ENCODE results near the gene PHACTR1. TPM values are rescaled to one million over a fixed set of nuclear protein-coding genes. Genes with fewer than 3 reads are reported as not detected.

The PHACTR1 gene
- total RNA-seq, 1 donor from 2014 or later, result 0.49 TPM

GRCh38 chr6:13140980-13141379 lies 424.4 kb downstream of the PHACTR1 start:
- Histone ChIP-seq H3K27ac (no peak overlapping the region), H3K4me3 (no peak overlapping the region), H3K27me3 (no peaks in the 10 kb centered on the region), H3K4me1 (no peaks in the 10 kb centered on the region), H3K36me3 (no peaks in the 10 kb centered on the region), H3K9me3 (no peaks in the 10 kb centered on the region)
- no peak for DNase-seq (ENCODE audit: extremely low spot score in 2 of 2)
- intact Hi-C loops (cut with DNase I), result no loop called here
- TF ChIP-seq POLR2A (IDR thresholded peaks at IDR 0.05), result no peak
- no peak for TF ChIP-seq POLR2AphosphoS5 (IDR thresholded peaks at IDR 0.05; ENCODE audit: insufficient read depth in 1 of 2, low read depth in 1 of 2)
- no peak for TF ChIP-seq CTCF (IDR thresholded peaks at IDR 0.05)

- intact Hi-C loops (cut with DNase I), result no loop called here
Measured at GRCh38 chr6:13141387-13141786, 424.8 kb downstream of the PHACTR1 start.

GRCh38 chr6:13142611-13143010 lies 426.0 kb downstream of the PHACTR1 start:
- H3K4me3 ChIP-seq, result no peak overlapping the region
- no peaks in the 10 kb centered on the region for H3K27me3 ChIP-seq
- no peaks in the 10 kb centered on the region for H3K36me3 ChIP-seq
- intact Hi-C loops (cut with DNase I), result no loop called here
- no peaks in the 10 kb centered on the region for H3K4me1 ChIP-seq
- H3K9me3 ChIP-seq, result no peaks in the 10 kb centered on the region
- H3K27ac ChIP-seq, result no peak overlapping the region
- DNase-seq (ENCODE audit: extremely low spot score in 2 of 2), result no peak
- TF ChIP-seq POLR2AphosphoS5 (IDR thresholded peaks at IDR 0.05; ENCODE audit: insufficient read depth in 1 of 2, low read depth in 1 of 2) (no peak), CTCF (IDR thresholded peaks at IDR 0.05) (no peak), POLR2A (IDR thresholded peaks at IDR 0.05) (no peak)

More at GRCh38 chr6:13141387-13141786, 424.8 kb downstream of the PHACTR1 start:
- TF ChIP-seq POLR2A (IDR thresholded peaks at IDR 0.05) (no peak), POLR2AphosphoS5 (IDR thresholded peaks at IDR 0.05; ENCODE audit: insufficient read depth in 1 of 2, low read depth in 1 of 2) (no peak), CTCF (IDR thresholded peaks at IDR 0.05) (no peak)
- H3K27me3 ChIP-seq, result no peaks in the 10 kb centered on the region
- H3K36me3 ChIP-seq, result no peaks in the 10 kb centered on the region
- no peaks in the 10 kb centered on the region for H3K9me3 ChIP-seq
- no peak for DNase-seq (ENCODE audit: extremely low spot score in 2 of 2)
- no peak overlapping the region for H3K27ac ChIP-seq
- no peak overlapping the region for H3K4me3 ChIP-seq
- H3K4me1 ChIP-seq, result no peaks in the 10 kb centered on the region

GRCh38 chr6:13146442-13146841 lies 429.9 kb downstream of the PHACTR1 start:
- no peak for DNase-seq (ENCODE audit: extremely low spot score in 2 of 2)
- TF ChIP-seq POLR2A (IDR thresholded peaks at IDR 0.05) (no peak), POLR2AphosphoS5 (IDR thresholded peaks at IDR 0.05; ENCODE audit: insufficient read depth in 1 of 2, low read depth in 1 of 2) (no peak), CTCF (IDR thresholded peaks at IDR 0.05) (no peak)
- no peaks in the 10 kb centered on the region for H3K27me3 ChIP-seq
- intact Hi-C loops (cut with DNase I), result no loop called here
- no peaks in the 10 kb centered on the region for H3K36me3 ChIP-seq
- no peaks in the 10 kb centered on the region for H3K4me1 ChIP-seq
- H3K27ac ChIP-seq, result no peak overlapping the region
- H3K4me3 ChIP-seq, result no peak overlapping the region
- no peaks in the 10 kb centered on the region for H3K9me3 ChIP-seq

GRCh38 chr6:13147376-13147775 lies 430.8 kb downstream of the PHACTR1 start:
- H3K4me3 ChIP-seq, result no peak overlapping the region
- no peak for DNase-seq (ENCODE audit: extremely low spot score in 2 of 2)

More at GRCh38 chr6:13147376-13147775, 430.8 kb downstream of the PHACTR1 start:
- Histone ChIP-seq H3K27me3 (no peaks in the 10 kb centered on the region), H3K9me3 (no peaks in the 10 kb centered on the region), H3K36me3 (no peaks in the 10 kb centered on the region), H3K4me1 (no peaks in the 10 kb centered on the region), H3K27ac (no peak overlapping the region)
- no peak for TF ChIP-seq CTCF (IDR thresholded peaks at IDR 0.05)
- no peak for TF ChIP-seq POLR2A (IDR thresholded peaks at IDR 0.05)
- TF ChIP-seq POLR2AphosphoS5 (IDR thresholded peaks at IDR 0.05; ENCODE audit: insufficient read depth in 1 of 2, low read depth in 1 of 2), result no peak
- intact Hi-C loops (cut with DNase I), result no loop called here
